Panc1 (cell line): ENCODE data around the gene SCN10A. TPM values are rescaled to one million over a fixed set of nuclear protein-coding genes. Genes with fewer than 3 reads are reported as not detected.

Experiments
- ATAC-seq: fragments of 200-7000 bp; cut with Tn5 transposase; 2 replicates; pipeline ENCODE4 v1.9.1; 2020; ENCODE audit warnings: mild to moderate bottlenecking, moderate library complexity
- BruUV-seq: library from RNA; stranded (reverse); fragments of 400-500 nt; replicated peaks from 2 replicates; lab custom pipeline; 2021; lab: Mats Ljungman, UMichigan
- CTCF ChIA-PET: fragments of 300-600 bp; sonication (Branson Sonifier 250); formaldehyde crosslinking; loops from one replicate; lab custom pipeline; 2022; ENCODE audit warnings: antibody characterized with exemption; lab: Charles Lee
- POLR2A ChIA-PET: fragments of 300-600 bp; sonication (Branson Sonifier 250); formaldehyde crosslinking; loops from one replicate; lab custom pipeline; 2022; ENCODE audit warnings: antibody characterized with exemption; lab: Charles Lee
- DNase-seq: peaks from one replicate; pipeline ENCODE4 v3.0.0-alpha.2; 2010; ENCODE audit warnings: low read depth, low spot score
- H3K27ac ChIP-seq: 2 replicates; pipeline ENCODE4 v1.5.1; 2011; ENCODE audit warnings: mild to moderate bottlenecking, low read length, inconsistent platforms
- H3K27me3 ChIP-seq: fragments of 200-500 bp; sonication (Bioruptor generic); 2 replicates; pipeline ENCODE4 v1.6.0; 2014; ENCODE audit warnings: low read length, inconsistent platforms; ENCODE audit not compliant: control insufficient read depth, insufficient read depth
- H3K36me3 ChIP-seq: fragments of 200-500 bp; sonication (Bioruptor generic); 2 replicates; pipeline ENCODE4 v1.5.1; 2014; ENCODE audit warnings: inconsistent platforms, mild to moderate bottlenecking, low read length, moderate library complexity; ENCODE audit not compliant: control insufficient read depth, insufficient read depth
- H3K4me1 ChIP-seq: 2 replicates; pipeline ENCODE4 v1.5.1; 2011; ENCODE audit warnings: inconsistent platforms, mild to moderate bottlenecking, low read length, moderate library complexity; ENCODE audit not compliant: control insufficient read depth, insufficient read depth
- H3K4me3 ChIP-seq, 2 experiments: 2 replicates each; pipeline ENCODE4 v1.5.1; 2011 to 2012; ENCODE audit warnings: low read depth in 2 of 2, low read length in 2 of 2, mild to moderate bottlenecking in 2 of 2, inconsistent platforms in 1 of 2, moderate library complexity in 1 of 2
- H3K9me3 ChIP-seq: fragments of 200-500 bp; sonication (Bioruptor generic); 2 replicates; pipeline ENCODE4 v1.5.1; 2014; ENCODE audit warnings: low read depth, mild to moderate bottlenecking, inconsistent platforms, low read length, moderate library complexity; ENCODE audit not compliant: control insufficient read depth, insufficient read depth
- POLR2AphosphoS5 ChIP-seq: IDR thresholded peaks from 2 replicates; pipeline ENCODE4 v1.6.1; 2012; ENCODE audit warnings: mild to moderate bottlenecking, low read depth, low read length, moderate library complexity
- SIN3A ChIP-seq: IDR thresholded peaks from 2 replicates; pipeline ENCODE4 v1.6.1; 2012; ENCODE audit warnings: low read depth, mild to moderate bottlenecking, low read length, moderate library complexity, borderline replicate concordance; ENCODE audit not compliant: insufficient read depth
- TCF7L2 ChIP-seq: IDR thresholded peaks from 2 replicates; pipeline ENCODE4 v1.6.1; 2011; ENCODE audit warnings: mild to moderate bottlenecking, low read depth, low read length, inconsistent platforms
- in situ Hi-C: cut with HindIII; loops from 2 replicates; pipeline ENCODE4 v1.10.0; 2016; ENCODE audit warnings: low sequenced_read_pairs, low pct_unique_long_range_greater_than_20kb
- intact Hi-C: fragments of 100-400 bp; cut with micrococcal nuclease; formaldehyde crosslinking; loops from one replicate; pipeline ENCODE4 v1.10.0; 2022; ENCODE audit not compliant: unreplicated experiment
- total RNA-seq: library from RNA; stranded (reverse); gene quantifications from one replicate; pipeline ENCODE4 v1.2.1, GENCODE V29; 2021; ENCODE audit not compliant: unreplicated experiment
- TF ChIP-seq, protein P1 (sequence below): fragments of 450-650 bp; IDR thresholded peaks from 2 replicates; pipeline ENCODE4 v1.5.1; 2017; ENCODE audit warnings: mild to moderate bottlenecking
- TF ChIP-seq, protein P2 (sequence below), 2 experiments: IDR thresholded peaks; 2 replicates each; pipeline ENCODE4 v1.6.1; 2011 to 2012; ENCODE audit warnings: low read depth in 2 of 2, control low read depth in 1 of 2, low read length in 1 of 2, mild to moderate bottlenecking in 1 of 2, moderate library complexity in 1 of 2; ENCODE audit not compliant: insufficient read depth in 1 of 2

SCN10A gene
- total RNA-seq, 1 experiment from 2014 or later, result not detected

DNA sequence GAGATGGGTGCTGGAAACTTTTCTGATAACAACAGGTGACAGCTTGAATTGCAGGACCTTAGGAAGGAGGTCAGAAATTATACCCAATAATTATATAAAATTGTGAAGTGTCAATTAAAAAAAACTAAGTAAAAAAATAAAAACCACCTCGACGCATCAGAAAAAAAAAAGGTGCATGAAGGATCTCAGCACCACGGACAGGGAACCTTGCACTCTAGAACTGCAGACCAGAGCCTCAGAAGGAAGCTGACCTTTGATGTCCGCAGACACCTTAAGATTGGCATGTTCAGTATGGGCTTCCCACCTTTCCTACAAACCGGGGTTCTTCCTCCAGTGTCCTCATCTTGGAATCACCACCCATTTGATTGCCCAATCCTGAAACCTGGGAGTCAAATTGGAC lies 60.9 kb downstream of the SCN10A start:
- intact Hi-C loops (no loop called here), in situ Hi-C loops (no loop called here)
- TF ChIP-seq, protein P1, sequence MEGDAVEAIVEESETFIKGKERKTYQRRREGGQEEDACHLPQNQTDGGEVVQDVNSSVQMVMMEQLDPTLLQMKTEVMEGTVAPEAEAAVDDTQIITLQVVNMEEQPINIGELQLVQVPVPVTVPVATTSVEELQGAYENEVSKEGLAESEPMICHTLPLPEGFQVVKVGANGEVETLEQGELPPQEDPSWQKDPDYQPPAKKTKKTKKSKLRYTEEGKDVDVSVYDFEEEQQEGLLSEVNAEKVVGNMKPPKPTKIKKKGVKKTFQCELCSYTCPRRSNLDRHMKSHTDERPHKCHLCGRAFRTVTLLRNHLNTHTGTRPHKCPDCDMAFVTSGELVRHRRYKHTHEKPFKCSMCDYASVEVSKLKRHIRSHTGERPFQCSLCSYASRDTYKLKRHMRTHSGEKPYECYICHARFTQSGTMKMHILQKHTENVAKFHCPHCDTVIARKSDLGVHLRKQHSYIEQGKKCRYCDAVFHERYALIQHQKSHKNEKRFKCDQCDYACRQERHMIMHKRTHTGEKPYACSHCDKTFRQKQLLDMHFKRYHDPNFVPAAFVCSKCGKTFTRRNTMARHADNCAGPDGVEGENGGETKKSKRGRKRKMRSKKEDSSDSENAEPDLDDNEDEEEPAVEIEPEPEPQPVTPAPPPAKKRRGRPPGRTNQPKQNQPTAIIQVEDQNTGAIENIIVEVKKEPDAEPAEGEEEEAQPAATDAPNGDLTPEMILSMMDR, result no peak
- TF ChIP-seq POLR2AphosphoS5, result no peak
- TF ChIP-seq, protein P2, sequence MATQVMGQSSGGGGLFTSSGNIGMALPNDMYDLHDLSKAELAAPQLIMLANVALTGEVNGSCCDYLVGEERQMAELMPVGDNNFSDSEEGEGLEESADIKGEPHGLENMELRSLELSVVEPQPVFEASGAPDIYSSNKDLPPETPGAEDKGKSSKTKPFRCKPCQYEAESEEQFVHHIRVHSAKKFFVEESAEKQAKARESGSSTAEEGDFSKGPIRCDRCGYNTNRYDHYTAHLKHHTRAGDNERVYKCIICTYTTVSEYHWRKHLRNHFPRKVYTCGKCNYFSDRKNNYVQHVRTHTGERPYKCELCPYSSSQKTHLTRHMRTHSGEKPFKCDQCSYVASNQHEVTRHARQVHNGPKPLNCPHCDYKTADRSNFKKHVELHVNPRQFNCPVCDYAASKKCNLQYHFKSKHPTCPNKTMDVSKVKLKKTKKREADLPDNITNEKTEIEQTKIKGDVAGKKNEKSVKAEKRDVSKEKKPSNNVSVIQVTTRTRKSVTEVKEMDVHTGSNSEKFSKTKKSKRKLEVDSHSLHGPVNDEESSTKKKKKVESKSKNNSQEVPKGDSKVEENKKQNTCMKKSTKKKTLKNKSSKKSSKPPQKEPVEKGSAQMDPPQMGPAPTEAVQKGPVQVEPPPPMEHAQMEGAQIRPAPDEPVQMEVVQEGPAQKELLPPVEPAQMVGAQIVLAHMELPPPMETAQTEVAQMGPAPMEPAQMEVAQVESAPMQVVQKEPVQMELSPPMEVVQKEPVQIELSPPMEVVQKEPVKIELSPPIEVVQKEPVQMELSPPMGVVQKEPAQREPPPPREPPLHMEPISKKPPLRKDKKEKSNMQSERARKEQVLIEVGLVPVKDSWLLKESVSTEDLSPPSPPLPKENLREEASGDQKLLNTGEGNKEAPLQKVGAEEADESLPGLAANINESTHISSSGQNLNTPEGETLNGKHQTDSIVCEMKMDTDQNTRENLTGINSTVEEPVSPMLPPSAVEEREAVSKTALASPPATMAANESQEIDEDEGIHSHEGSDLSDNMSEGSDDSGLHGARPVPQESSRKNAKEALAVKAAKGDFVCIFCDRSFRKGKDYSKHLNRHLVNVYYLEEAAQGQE (IDR thresholded peaks at IDR 0.05; ENCODE audit: insufficient read depth in 1 of 2, low read depth in 2 of 2, low read length in 1 of 2), result peak; percentile 70 to 71
- ChIA-PET CTCF (no interaction called here), POLR2A (no interaction called here)
- H3K4me3 ChIP-seq, result no peak overlapping the region
- no peaks in the 10 kb centered on the region for H3K9me3 ChIP-seq
- ATAC-seq (no peak), DNase-seq (no peak)
- no TSS peak for BruUV-seq
- H3K27me3 ChIP-seq, result no peaks in the 10 kb centered on the region; the same call in 1 of the 2 replicates
- no peaks in the 10 kb centered on the region for H3K36me3 ChIP-seq
- H3K27ac ChIP-seq, result no peak overlapping the region
- no peaks in the 10 kb centered on the region for H3K4me1 ChIP-seq

DNA sequence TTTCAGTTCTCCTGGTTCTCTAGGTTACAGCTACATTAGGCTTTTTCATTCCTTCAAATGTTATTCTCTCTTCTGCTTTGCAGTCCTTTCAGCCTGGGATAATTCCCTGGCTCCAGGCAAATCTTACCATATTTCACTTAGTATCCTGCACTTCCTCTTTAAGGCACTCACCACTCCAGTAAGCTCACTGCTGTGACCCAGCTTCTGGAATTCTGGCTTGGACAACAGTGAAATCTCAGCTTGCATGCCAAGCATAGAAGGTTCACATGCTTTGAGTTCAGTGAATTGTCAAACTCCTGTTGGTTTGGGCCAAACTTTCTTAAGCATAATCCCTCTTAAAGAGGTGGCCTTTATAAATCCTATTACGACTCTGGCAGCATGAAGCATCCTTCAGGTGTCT lies 69.4 kb downstream of the SCN10A start:
- Histone ChIP-seq H3K27ac (no peak overlapping the region), H3K4me3 (no peak overlapping the region), H3K4me1 (no peaks in the 10 kb centered on the region), H3K27me3 (no peaks in the 10 kb centered on the region; the same call in 1 of the 2 replicates), H3K9me3 (no peaks in the 10 kb centered on the region), H3K36me3 (no peaks in the 10 kb centered on the region)
- ChIA-PET CTCF (no interaction called here), POLR2A (no interaction called here)
- intact Hi-C loops (no loop called here), in situ Hi-C loops (no loop called here)
- TF ChIP-seq TCF7L2 (no peak), POLR2AphosphoS5 (no peak), SIN3A (no peak)
- TF ChIP-seq, protein P1, result no peak
- TF ChIP-seq, protein P2 (IDR thresholded peaks at IDR 0.05; ENCODE audit: insufficient read depth in 1 of 2, low read depth in 2 of 2, low read length in 1 of 2), result no peak
- no peak for DNase-seq
- no TSS peak for BruUV-seq
- no peak for ATAC-seq
